Spleen (tissue), 11 donors: ENCODE measurements around the gene RFX2. TPM values are rescaled to one million over a fixed set of nuclear protein-coding genes. Genes with fewer than 3 reads are reported as not detected.

ENCODE experiments used
- DNase-seq: peaks from one replicate; pipeline ENCODE4 v3.0.0-alpha.2; 2020
- H3K27ac ChIP-seq, 8 donors: fragments of 200-600 bp; sonication (generic) in 7 of 8; 1 replicate in 4 of 8; 2 replicates in 4 of 8; pipeline versions ENCODE4 v1.5.0 to v1.8.0; 2016 to 2021; ENCODE audit warnings: inconsistent platforms in 4 of 8, mild to moderate bottlenecking in 4 of 8, moderate library complexity in 1 of 8
- H3K27me3 ChIP-seq, 7 donors: fragments of 200-600 bp; sonication (generic) in 6 of 7; replicated peaks in 1 of 7; 1 replicate in 4 of 7; 2 replicates in 3 of 7; pipeline versions ENCODE4 v1.5.0 to v1.8.0; 2016 to 2021; ENCODE audit warnings: inconsistent platforms in 3 of 7, mild to moderate bottlenecking in 1 of 7
- H3K36me3 ChIP-seq, 6 donors: fragments of 200-600 bp; sonication (generic) in 5 of 6; 1 replicate in 4 of 6; 2 replicates in 2 of 6; pipeline versions ENCODE4 v1.5.0 to v1.8.0; 2016 to 2021; ENCODE audit warnings: inconsistent platforms in 2 of 6
- H3K4me1 ChIP-seq, 6 donors: fragments of 200-600 bp; sonication (generic) in 5 of 6; 1 replicate in 3 of 6; 2 replicates in 3 of 6; pipeline versions ENCODE4 v1.5.0 to v1.8.0; 2016 to 2021; ENCODE audit warnings: inconsistent platforms in 3 of 6
- H3K4me3 ChIP-seq, 8 donors: fragments of 200-600 bp; sonication (generic) in 7 of 8; 1 replicate in 4 of 8; 2 replicates in 4 of 8; pipeline versions ENCODE4 v1.5.0 to v1.8.0; 2016 to 2021; ENCODE audit warnings: inconsistent platforms in 4 of 8, mild to moderate bottlenecking in 4 of 8, moderate library complexity in 2 of 8
- H3K9me3 ChIP-seq, 8 donors: fragments of 200-600 bp; sonication (generic) in 7 of 8; 1 replicate in 4 of 8; 2 replicates in 4 of 8; pipeline versions ENCODE4 v1.5.0 to v1.8.0; 2016 to 2021; ENCODE audit warnings: inconsistent platforms in 4 of 8
- CTCF ChIP-seq, 11 experiments: fragments of 200-600 bp in 7 of 11; fragments of 450-650 bp in 4 of 11; sonication (generic) in 4 of 11; IDR thresholded peaks in 8 of 11; conservative IDR thresholded peaks in 3 of 11; 1 replicate in 7 of 11; 2 replicates in 4 of 11; pipeline versions ENCODE4 v1.4.0 to v1.8.0; 2016 to 2021; ENCODE audit warnings: antibody characterized with exemption in 11 of 11, inconsistent platforms in 4 of 11, mild to moderate bottlenecking in 1 of 11
- POLR2A ChIP-seq, 3 donors: fragments of 450-650 bp; IDR thresholded peaks; one replicate each; pipeline ENCODE4 v1.5.1; 2017; ENCODE audit warnings: antibody characterized with exemption in 3 of 3, mild to moderate bottlenecking in 1 of 3
- POLR2AphosphoS5 ChIP-seq, 3 donors: sonication (generic); formaldehyde crosslinking; IDR thresholded peaks; one replicate each; pipeline ENCODE4 v1.5.1; 2017; ENCODE audit warnings: antibody characterized with exemption in 3 of 3
- WGBS, 5 donors: extraction: QIAGEN DNeasy Blood & Tissue Kit in 3 of 5; methylation state at CpG; one replicate each; pipeline versions ENCODE4 v1.1.5 to v1.1.7; 2013 to 2018; 5-methylcytosine and 5-hydroxymethylcytosine counted together
- intact Hi-C: fragments of 100-400 bp; cut with DNase I; formaldehyde crosslinking; loops from one replicate; pipeline ENCODE4 v1.15.0; 2023; ENCODE audit warnings: low total_unique reads
- polyA plus RNA-seq, 3 donors: library from polyadenylated mRNA; stranded (reverse); fragments of 200-250 nt; gene quantifications; one replicate each; pipeline ENCODE4 v1.2.1, GENCODE V29; 2013
- total RNA-seq, 7 donors: library from RNA; depleted of rRNA in 3 of 7; stranded (reverse); fragments of >200 nt in 3 of 7; fragmentation: NEBNext Ultra II Directional in 4 of 7; extraction: Animal tissue kit (Norgen Biotek cat#: 25700) in 4 of 7; gene quantifications; one replicate each; pipeline versions ENCODE4 v1.1.0 to v1.2.1, GENCODE V29; 2016 to 2021
- donor health status: healthy with polysubstance abuse.
- donor health status: DM: no; HTN: no; CAD: no; lungs with moderate emphysema.
- donor health status: DM: no; HTN: no; CAD: no.
- donor health status: Bipolar disorder and iron deficiency.
- donor health status: healthy.
- donor health status: DM: no; HTN: no; CAD: no.
- donor health status: DM: yes; HTN: yes; CAD: no.

Gene RFX2
- total and polyA plus RNA-seq, 10 donors = 1.1 to 15.8 (median 7.8) TPM

GRCh38 chr19:6138511-6138910 is 28.2 kb upstream of the RFX2 start:
- no peak for DNase-seq
- Histone ChIP-seq H3K27ac (no peak overlapping the region), H3K36me3 (no peaks in the 10 kb centered on the region), H3K9me3 (no peaks in the 10 kb centered on the region), H3K4me3 (no peak overlapping the region), H3K4me1 (no peaks in the 10 kb centered on the region), H3K27me3 (peaks cover 0 to 8% (median 0%) of the 10 kb centered on the region in 7 donors)
- TF ChIP-seq POLR2AphosphoS5 (IDR thresholded peaks at IDR 0.05) (no peak), POLR2A (IDR thresholded peaks at IDR 0.05) (no peak), CTCF (IDR thresholded peaks at IDR 0.05 in 8 of 11, conservative IDR thresholded peaks at IDR 0.05 in 3 of 11) (no peak)
- intact Hi-C loops = no loop called here
- WGBS, 5 donors = 38 to 58% (median 45%) methylated on average over 1 to 2 of the region's 2 CpGs

GRCh38 chr19:6138066-6138465 is 27.8 kb upstream of the RFX2 start:
- Histone ChIP-seq H3K4me1 (no peaks in the 10 kb centered on the region), H3K27ac (no peak overlapping the region), H3K27me3 (peaks cover 0 to 8% (median 0%) of the 10 kb centered on the region in 7 donors), H3K9me3 (no peaks in the 10 kb centered on the region), H3K4me3 (no peak overlapping the region), H3K36me3 (no peaks in the 10 kb centered on the region)
- intact Hi-C loops = no loop called here
- TF ChIP-seq POLR2A (IDR thresholded peaks at IDR 0.05) = no peak
- TF ChIP-seq POLR2AphosphoS5 (IDR thresholded peaks at IDR 0.05) = no peak
- TF ChIP-seq CTCF (IDR thresholded peaks at IDR 0.05 in 8 of 11, conservative IDR thresholded peaks at IDR 0.05 in 3 of 11) = no peak
- no peak for DNase-seq
- 55 to 62% (median 58%) methylated on average over 7 of the region's 7 CpGs for WGBS, 5 donors

- Histone ChIP-seq H3K9me3 (peaks cover 0 to 2% (median 1%) of the 10 kb centered on the region in 8 donors), H3K4me1 (no peaks in the 10 kb centered on the region), H3K27me3 (peaks cover 0 to 20% (median 0%) of the 10 kb centered on the region in 7 donors), H3K4me3 (no peak overlapping the region), H3K27ac (no peak overlapping the region), H3K36me3 (no peaks in the 10 kb centered on the region)
- WGBS, 5 donors = 89 to 94% (median 93%) methylated on average over 5 of the region's 5 CpGs
- TF ChIP-seq POLR2A (IDR thresholded peaks at IDR 0.05) (no peak), CTCF (IDR thresholded peaks at IDR 0.05 in 8 of 11, conservative IDR thresholded peaks at IDR 0.05 in 3 of 11) (no peak), POLR2AphosphoS5 (IDR thresholded peaks at IDR 0.05) (no peak)
- DNase-seq = no peak
- intact Hi-C loops = no loop called here
Measured at GRCh38 chr19:6133231-6133630, 22.9 kb upstream of the RFX2 start.

- peaks cover 0 to 10% (median 8%) of the 10 kb centered on the region in 8 donors for H3K9me3 ChIP-seq
- DNase-seq = no peak
- H3K4me1 ChIP-seq = no peaks in the 10 kb centered on the region
- intact Hi-C loops = no loop called here
- no peaks in the 10 kb centered on the region for H3K36me3 ChIP-seq
- no peak overlapping the region for H3K4me3 ChIP-seq
- WGBS, 5 donors = 91 to 95% (median 94%) methylated on average over 4 of the region's 4 CpGs
- peaks cover 0 to 20% (median 0%) of the 10 kb centered on the region in 7 donors for H3K27me3 ChIP-seq
- TF ChIP-seq POLR2AphosphoS5 (IDR thresholded peaks at IDR 0.05) = no peak
- no peak for TF ChIP-seq POLR2A (IDR thresholded peaks at IDR 0.05)
- no peak for TF ChIP-seq CTCF (IDR thresholded peaks at IDR 0.05 in 8 of 11, conservative IDR thresholded peaks at IDR 0.05 in 3 of 11)
- H3K27ac ChIP-seq = no peak overlapping the region
Measured at GRCh38 chr19:6132482-6132881, 22.2 kb upstream of the RFX2 start.
